GM12874 (cell line): ENCODE measurements around the gene FZD4.

ENCODE experiments used
- CTCF ChIP-seq: IDR thresholded peaks from 2 replicates; pipeline ENCODE4 v1.5.1; 2011; ENCODE audit warnings: low read depth, mild to moderate bottlenecking, control low read depth, low read length, moderate library complexity; ENCODE audit not compliant: insufficient read depth

FZD4 gene

GRCh38 chr11:86955361-86956120 is at the start of gene FZD4:
Gene FZD4, minus strand, starts transcription at chr11:86955395. Its CDS starts 310 bp downstream, at chr11:86955085.
- no peak for TF ChIP-seq CTCF

GRCh38 chr11:87002918-87003317 is 47.7 kb upstream of the FZD4 start:
- no peak for TF ChIP-seq CTCF

GRCh38 chr11:86999859-87000753 is 44.9 kb upstream of the FZD4 start:
- TF ChIP-seq CTCF: no peak

GRCh38 chr11:86999388-86999787 is 44.2 kb upstream of the FZD4 start:
- no peak for TF ChIP-seq CTCF

GRCh38 chr11:86996953-86997570 is 41.9 kb upstream of the FZD4 start:
- TF ChIP-seq CTCF: no peak

- TF ChIP-seq CTCF: no peak
Observed at GRCh38 chr11:86993031-86993430, 37.8 kb upstream of the FZD4 start.

- TF ChIP-seq CTCF: no peak
Observed at GRCh38 chr11:86991341-86991740, 36.1 kb upstream of the FZD4 start.
